OCI-LY1 (cell line): ENCODE data around the gene HLA-C.
"Not testable (repeated sequence)": the region's sequence is repeated elsewhere in the genome, so short reads cannot be mapped to it uniquely, and the experiment has no call there.

Source experiments
- H2AFZ ChIP-seq: fragments of 200-600 bp; sonication (generic), shearing (Covaris generic); 2 replicates; pipeline ENCODE4 v1.6.0; 2014; ENCODE audit warnings: antibody characterized with exemption, mild to moderate bottlenecking, low read length
- H3F3A ChIP-seq: fragments of 200-600 bp; sonication (generic), shearing (Covaris generic); 2 replicates; pipeline ENCODE4 v1.6.0; 2014; ENCODE audit warnings: mild to moderate bottlenecking, antibody characterized with exemption, low read length, moderate library complexity; ENCODE audit not compliant: insufficient read depth
- H3K27ac ChIP-seq: fragments of 200-600 bp; sonication (generic); 2 replicates; pipeline ENCODE4 v1.5.1; 2014; ENCODE audit warnings: low read length, mixed run types, mild to moderate bottlenecking, low read depth; ENCODE audit not compliant: poor library complexity, severe bottlenecking
- H3K27me3 ChIP-seq: fragments of 200-600 bp; sonication (generic); 2 replicates; pipeline ENCODE4 v1.6.0; 2014; ENCODE audit warnings: antibody characterized with exemption, mild to moderate bottlenecking, low read length, moderate library complexity; ENCODE audit not compliant: insufficient read depth
- H3K36me3 ChIP-seq: fragments of 200-600 bp; sonication (generic); 2 replicates; pipeline ENCODE4 v1.6.1; 2014; ENCODE audit warnings: mild to moderate bottlenecking, antibody characterized with exemption, low read length, moderate library complexity, mixed read lengths; ENCODE audit not compliant: insufficient read depth
- H3K4me1 ChIP-seq: fragments of 200-600 bp; sonication (generic); 2 replicates; pipeline ENCODE4 v1.5.1; 2014; ENCODE audit warnings: mild to moderate bottlenecking, low read length, moderate library complexity; ENCODE audit not compliant: insufficient read depth, severe bottlenecking
- H3K4me2 ChIP-seq: fragments of 200-600 bp; sonication (generic), shearing (Covaris generic); 2 replicates; pipeline ENCODE4 v1.6.1; 2014; ENCODE audit warnings: low read length
- H3K4me3 ChIP-seq: fragments of 200-600 bp; sonication (generic); 2 replicates; pipeline ENCODE4 v1.5.1; 2014; ENCODE audit warnings: low read length, low read depth, mild to moderate bottlenecking, mixed read lengths; ENCODE audit not compliant: poor library complexity, severe bottlenecking
- H3K79me2 ChIP-seq: fragments of 200-600 bp; shearing (Covaris generic); 2 replicates; pipeline ENCODE4 v1.6.1; 2016; ENCODE audit warnings: mixed run types, low read length, mixed read lengths; ENCODE audit not compliant: insufficient read depth
- H3K9ac ChIP-seq: fragments of 200-600 bp; sonication (generic), shearing (Covaris generic); 2 replicates; pipeline ENCODE4 v1.6.1; 2014; ENCODE audit warnings: mild to moderate bottlenecking, low read length, mixed read lengths
- H3K9me2 ChIP-seq: fragments of 200-600 bp; sonication (generic), shearing (Covaris generic); 2 replicates; pipeline ENCODE4 v1.6.1; 2014; ENCODE audit warnings: low read depth, mild to moderate bottlenecking, low read length, mixed read lengths
- H3K9me3 ChIP-seq: fragments of 200-600 bp; shearing (Covaris generic); 2 replicates; pipeline ENCODE4 v1.6.1; 2014; ENCODE audit warnings: low read length, mixed read lengths
- H4K20me1 ChIP-seq: fragments of 200-600 bp; sonication (generic), shearing (Covaris generic); 2 replicates; pipeline ENCODE4 v1.6.0; 2016; ENCODE audit warnings: mild to moderate bottlenecking, low read length; ENCODE audit not compliant: insufficient read depth
- EZH2 ChIP-seq: fragments of 200-600 bp; sonication (generic), shearing (Covaris generic); IDR thresholded peaks from 2 replicates; pipeline ENCODE4 v1.8.0; 2017; ENCODE audit warnings: borderline replicate concordance, mixed run types, mild to moderate bottlenecking, antibody characterized with exemption, low read length, moderate library complexity, mixed read lengths
- TF ChIP-seq, protein P1 (sequence below): fragments of 200-600 bp; sonication (generic), shearing (Covaris generic); IDR thresholded peaks from 2 replicates; pipeline ENCODE4 v1.5.1; 2017; ENCODE audit warnings: mild to moderate bottlenecking, antibody characterized with exemption, low read length, moderate library complexity, mixed read lengths

The HLA-C gene

DNA sequence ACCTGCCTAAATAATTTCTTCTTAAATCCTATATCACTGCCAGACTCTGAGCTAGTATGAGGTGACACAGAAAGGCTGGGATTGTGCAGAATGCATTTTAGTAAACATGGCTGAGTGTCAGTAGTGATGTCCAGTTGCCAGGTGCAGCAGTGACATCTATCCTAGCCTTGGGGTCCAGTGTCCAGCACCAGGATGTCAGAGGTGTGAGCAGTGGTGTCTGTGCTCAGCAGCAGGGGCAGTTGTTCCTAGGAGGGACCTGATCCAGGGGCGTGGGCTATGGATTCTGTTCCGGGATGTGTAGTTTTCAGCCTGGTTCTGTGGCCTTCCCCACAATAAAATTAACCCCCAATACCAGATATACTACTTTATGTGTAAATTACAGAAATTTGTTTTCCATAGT lies 6.0 kb downstream of the HLA-C start:
- TF ChIP-seq, protein P1, sequence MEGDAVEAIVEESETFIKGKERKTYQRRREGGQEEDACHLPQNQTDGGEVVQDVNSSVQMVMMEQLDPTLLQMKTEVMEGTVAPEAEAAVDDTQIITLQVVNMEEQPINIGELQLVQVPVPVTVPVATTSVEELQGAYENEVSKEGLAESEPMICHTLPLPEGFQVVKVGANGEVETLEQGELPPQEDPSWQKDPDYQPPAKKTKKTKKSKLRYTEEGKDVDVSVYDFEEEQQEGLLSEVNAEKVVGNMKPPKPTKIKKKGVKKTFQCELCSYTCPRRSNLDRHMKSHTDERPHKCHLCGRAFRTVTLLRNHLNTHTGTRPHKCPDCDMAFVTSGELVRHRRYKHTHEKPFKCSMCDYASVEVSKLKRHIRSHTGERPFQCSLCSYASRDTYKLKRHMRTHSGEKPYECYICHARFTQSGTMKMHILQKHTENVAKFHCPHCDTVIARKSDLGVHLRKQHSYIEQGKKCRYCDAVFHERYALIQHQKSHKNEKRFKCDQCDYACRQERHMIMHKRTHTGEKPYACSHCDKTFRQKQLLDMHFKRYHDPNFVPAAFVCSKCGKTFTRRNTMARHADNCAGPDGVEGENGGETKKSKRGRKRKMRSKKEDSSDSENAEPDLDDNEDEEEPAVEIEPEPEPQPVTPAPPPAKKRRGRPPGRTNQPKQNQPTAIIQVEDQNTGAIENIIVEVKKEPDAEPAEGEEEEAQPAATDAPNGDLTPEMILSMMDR, result no peak
- TF ChIP-seq EZH2, result no peak
- Histone ChIP-seq H3K9me3 (no peaks in the 10 kb centered on the region), H3K9me2 (no peaks in the 10 kb centered on the region), H3K27ac (no peak overlapping the region), H3F3A (no peaks in the 10 kb centered on the region), H3K79me2 (no peaks in the 10 kb centered on the region), H3K36me3 (peaks cover 8% of the 10 kb centered on the region), H3K9ac (no peak overlapping the region), H2AFZ (no peak overlapping the region), H3K4me1 (peaks cover 4% of the 10 kb centered on the region), H4K20me1 (no peaks in the 10 kb centered on the region), H3K4me2 (no peak overlapping the region), H3K4me3 (no peak overlapping the region), H3K27me3 (no peaks in the 10 kb centered on the region)

- H3K36me3 ChIP-seq, H3K9me2 ChIP-seq, H3K79me2 ChIP-seq, H2AFZ ChIP-seq, H3K4me3 ChIP-seq, H3K4me2 ChIP-seq, H3K27me3 ChIP-seq, H3K9ac ChIP-seq, H3K4me1 ChIP-seq, H3F3A ChIP-seq, H3K9me3 ChIP-seq, H4K20me1 ChIP-seq, H3K27ac ChIP-seq: not testable (repeated sequence)
Measured at GRCh38 chr6:31263346-31263933, 8.5 kb downstream of the HLA-C start.

DNA sequence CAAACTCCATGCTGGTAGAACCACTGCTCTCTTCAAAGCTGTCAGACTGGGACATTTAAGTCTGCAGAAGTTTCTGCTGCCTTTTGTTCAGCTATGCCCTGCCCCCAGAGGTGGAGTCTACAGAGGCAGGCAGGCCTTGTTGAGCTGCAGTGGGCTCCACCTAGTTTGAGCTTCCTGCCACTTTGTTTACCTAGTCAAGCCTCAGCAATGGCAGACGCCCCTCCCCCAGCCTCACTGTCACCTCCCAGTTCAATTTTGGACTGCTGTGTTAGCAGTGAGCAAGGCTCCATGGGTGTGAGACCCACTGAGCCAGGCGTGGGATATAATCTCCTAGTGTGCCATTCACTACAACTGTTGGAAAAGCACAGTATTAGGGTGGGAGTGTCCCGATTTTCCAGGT lies 11.9 kb downstream of the HLA-C start:
- H3K36me3 ChIP-seq, H3K4me2 ChIP-seq, H3K9ac ChIP-seq, H3K79me2 ChIP-seq, H3K9me3 ChIP-seq, H3F3A ChIP-seq, H3K4me1 ChIP-seq, H3K4me3 ChIP-seq, H3K9me2 ChIP-seq, H3K27me3 ChIP-seq, H2AFZ ChIP-seq, H3K27ac ChIP-seq, H4K20me1 ChIP-seq: not testable (repeated sequence)

DNA sequence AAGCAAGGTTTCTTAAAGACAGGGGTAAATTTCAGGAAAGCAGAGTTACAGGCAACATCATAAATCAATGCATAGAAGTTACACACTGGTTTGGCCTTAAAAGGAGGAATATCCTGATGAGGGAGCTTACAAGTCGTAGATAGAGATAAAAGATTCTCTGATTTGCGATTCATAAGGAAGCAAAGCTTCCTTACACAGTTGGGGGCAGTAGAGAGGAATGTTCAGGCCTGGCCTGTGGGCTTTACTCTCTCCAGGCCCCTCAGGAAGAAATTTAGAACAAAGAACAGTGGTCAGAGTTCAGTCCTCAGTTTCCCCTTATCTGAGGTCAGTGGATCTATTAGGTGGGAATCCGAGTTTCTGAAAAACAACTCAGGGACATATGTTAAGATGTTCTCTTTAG lies 19.3 kb downstream of the HLA-C start:
- H2AFZ ChIP-seq, result no peak overlapping the region
- H3K4me1 ChIP-seq, result no peaks in the 10 kb centered on the region
- no peaks in the 10 kb centered on the region for H3K9me3 ChIP-seq
- H3K27ac ChIP-seq, result no peak overlapping the region
- no peak for TF ChIP-seq EZH2
- TF ChIP-seq, protein P1, result peak; percentile 21; the same call in 1 of the 2 replicates
- no peaks in the 10 kb centered on the region for H4K20me1 ChIP-seq
- H3K27me3 ChIP-seq, result no peaks in the 10 kb centered on the region
- no peak overlapping the region for H3K9ac ChIP-seq
- no peaks in the 10 kb centered on the region for H3K79me2 ChIP-seq
- no peak overlapping the region for H3K4me3 ChIP-seq
- H3K4me2 ChIP-seq, result no peak overlapping the region
- no peaks in the 10 kb centered on the region for H3K9me2 ChIP-seq
- no peaks in the 10 kb centered on the region for H3F3A ChIP-seq
- H3K36me3 ChIP-seq, result no peaks in the 10 kb centered on the region
